Endothelial cell of hepatic sinusoid (primary cell): Measurements from ENCODE around the gene TTC32.
"Not testable (repeated sequence)": the region's sequence is repeated elsewhere in the genome, so short reads cannot be mapped to it uniquely, and the experiment has no call there.

ENCODE experiments used
- in situ Hi-C: cut with HindIII; loops from 2 replicates; pipeline ENCODE4 v1.10.0; 2017; ENCODE audit warnings: low sequenced_read_pairs

Gene TTC32

GRCh38 chr2:19901442-19902215, at the start of gene TTC32:
Gene TTC32 (minus strand): TSS chr2:19901983. CDS start chr2:19901854, 129 bp downstream.
- in situ Hi-C loops, result no loop called here

GRCh38 chr2:19949071-19949470, 47.3 kb upstream of the TTC32 start:
- in situ Hi-C loops, result no loop called here

GRCh38 chr2:19947184-19947940, 45.6 kb upstream of the TTC32 start:
- in situ Hi-C loops, result no loop called here

GRCh38 chr2:19944205-19944845, 42.5 kb upstream of the TTC32 start:
- in situ Hi-C loops, result no loop called here

GRCh38 chr2:19943189-19943588, 41.4 kb upstream of the TTC32 start:
- in situ Hi-C loops, result no loop called here

- in situ Hi-C loops, result no loop called here
These were observed 40.4 kb upstream of the TTC32 start for GRCh38 chr2:19942199-19942598.

- in situ Hi-C loops, result no loop called here
These were observed 35.2 kb upstream of the TTC32 start for GRCh38 chr2:19937004-19937403.

GRCh38 chr2:19936203-19936602, 34.4 kb upstream of the TTC32 start:
- in situ Hi-C loops, result no loop called here

- in situ Hi-C loops, result no loop called here
These were observed 31.7 kb upstream of the TTC32 start for GRCh38 chr2:19933351-19933981.

- in situ Hi-C loops, result no loop called here
These were observed 31.1 kb upstream of the TTC32 start for GRCh38 chr2:19932928-19933327.

GRCh38 chr2:19929226-19929625, 27.4 kb upstream of the TTC32 start:
- in situ Hi-C loops, result no loop called here

GRCh38 chr2:19927816-19928215, 26.0 kb upstream of the TTC32 start:
- in situ Hi-C loops, result not testable (repeated sequence)

- in situ Hi-C loops, result not testable (repeated sequence)
These were observed 22.7 kb upstream of the TTC32 start for GRCh38 chr2:19924526-19924925.

- in situ Hi-C loops, result not testable (repeated sequence)
These were observed 20.4 kb upstream of the TTC32 start for GRCh38 chr2:19922188-19922587.

- in situ Hi-C loops, result no loop called here
These were observed 14.7 kb upstream of the TTC32 start for GRCh38 chr2:19916385-19916950.

GRCh38 chr2:19914266-19914975, 12.6 kb upstream of the TTC32 start:
- in situ Hi-C loops, result no loop called here

GRCh38 chr2:19911808-19912509, 10.2 kb upstream of the TTC32 start:
- in situ Hi-C loops, result no loop called here

- in situ Hi-C loops, result no loop called here
These were observed 495 bp upstream of the TTC32 start for GRCh38 chr2:19902216-19902740.

- in situ Hi-C loops, result no loop called here
These were observed 797 bp downstream of the TTC32 start for GRCh38 chr2:19900931-19901441.
